SK-N-MC (cell line): ENCODE results near the gene RASGEF1B.

Experiments
- EZH2 ChIP-seq: fragments of 200-600 bp; sonication (generic); IDR thresholded peaks from one replicate; pipeline ENCODE4 v1.6.1; 2017; ENCODE audit warnings: antibody characterized with exemption
- POLR2AphosphoS5 ChIP-seq: IDR thresholded peaks from 2 replicates; pipeline ENCODE4 v1.6.1; 2012; ENCODE audit warnings: mild to moderate bottlenecking, low read depth, low read length, borderline replicate concordance

DNA sequence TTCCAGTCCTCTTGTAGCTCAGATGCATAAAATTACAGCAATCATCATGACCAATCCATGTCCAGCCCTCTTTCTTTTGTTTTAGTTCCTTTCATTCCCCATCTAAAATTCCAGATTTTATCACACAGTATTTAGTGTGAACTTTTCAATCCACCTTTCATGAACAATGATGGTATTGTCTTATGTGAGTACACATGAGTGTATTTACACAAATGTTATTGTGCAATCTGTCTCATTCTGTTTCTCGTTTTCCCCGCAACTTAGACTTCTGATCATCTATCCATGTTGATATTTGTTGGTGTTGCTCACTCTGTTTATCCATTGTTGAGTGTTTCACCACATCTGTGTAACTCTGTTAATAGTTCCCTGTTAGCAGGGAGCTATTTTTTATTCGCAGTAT, 9.4 kb upstream of the RASGEF1B start:
- no peak for TF ChIP-seq EZH2
- TF ChIP-seq POLR2AphosphoS5, result no peak
